BLaER1 treated with 17β-estradiol and CSF1 and Interleukin-3, amounts not matched to agents 10 nM and 100 nM (cell line): ENCODE results near the gene ROPN1.
"Not testable (repeated sequence)": the region's sequence is repeated elsewhere in the genome, so short reads cannot be mapped to it uniquely, and the experiment has no call there.

Experiments used
- H3K27ac ChIP-seq, 11 experiments: shearing (Covaris generic); formaldehyde crosslinking; 2 replicates each; pipeline ENCODE4 v1.8.1; 2022
- H3K27me3 ChIP-seq, 11 experiments: shearing (Covaris generic); formaldehyde crosslinking; 2 replicates each; pipeline ENCODE4 v1.8.1; 2022
- H3K36me3 ChIP-seq, 11 experiments: shearing (Covaris generic); formaldehyde crosslinking; 2 replicates each; pipeline ENCODE4 v1.8.1; 2022
- H3K4me1 ChIP-seq, 10 experiments: shearing (Covaris generic); formaldehyde crosslinking; 2 replicates each; pipeline ENCODE4 v1.8.1; 2022
- H3K4me2 ChIP-seq, 11 experiments: shearing (Covaris generic); formaldehyde crosslinking; 2 replicates each; pipeline ENCODE4 v1.8.1; 2022
- H3K4me3 ChIP-seq, 10 experiments: shearing (Covaris generic); formaldehyde crosslinking; 2 replicates each; pipeline ENCODE4 v1.8.1; 2022
- H3K9ac ChIP-seq, 11 experiments: shearing (Covaris generic); formaldehyde crosslinking; 2 replicates each; pipeline ENCODE4 v1.8.1; 2022
- H3K9me3 ChIP-seq, 11 experiments: shearing (Covaris generic); formaldehyde crosslinking; replicated peaks in 1 of 11; 2 replicates each; pipeline ENCODE4 v1.8.1; 2022
- H4K20me1 ChIP-seq, 11 experiments: shearing (Covaris generic); formaldehyde crosslinking; 2 replicates each; pipeline ENCODE4 v1.8.1; 2022
- Cebpa-rat ChIP-seq, 11 experiments: shearing (Covaris generic); IDR thresholded peaks; 2 replicates each; pipeline ENCODE4 v1.8.1; 2022

The ROPN1 gene

DNA sequence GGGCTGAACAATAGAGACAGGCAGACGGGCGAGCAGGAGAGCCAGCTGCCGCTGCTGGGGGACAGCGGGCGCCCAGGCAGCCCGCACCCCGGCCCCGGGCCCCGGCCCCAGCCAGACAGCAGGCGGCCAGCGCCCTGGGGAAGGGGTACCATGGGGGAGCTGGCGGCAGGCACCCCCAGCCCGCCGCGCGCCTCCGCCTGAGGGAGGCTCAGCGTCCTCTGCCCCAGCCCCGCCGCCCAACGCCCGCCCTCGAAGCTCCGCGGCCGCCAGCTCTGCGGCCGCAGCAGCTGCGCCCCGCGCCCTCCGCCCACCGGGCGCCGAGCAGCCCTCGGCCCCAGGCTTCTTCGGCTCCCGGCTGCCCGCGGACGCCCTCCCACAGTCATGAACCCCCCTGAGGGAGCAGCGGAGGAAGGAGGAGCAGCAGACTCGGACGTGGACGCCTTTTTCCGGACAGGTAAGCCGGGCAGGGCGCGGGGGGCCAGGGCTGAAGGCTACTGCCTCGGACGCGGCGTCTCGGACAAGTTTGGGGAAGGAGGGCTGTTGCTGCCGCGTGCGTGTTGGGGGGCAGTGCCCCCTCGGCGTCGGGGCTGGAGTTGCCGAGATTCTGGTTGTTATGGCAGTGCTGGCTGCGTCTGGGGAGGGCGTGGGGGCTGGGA, 41.6 kb upstream of the ROPN1 start, which contains the start of gene KALRN:
Gene KALRN, plus strand, starts transcription at position 10 of the 656 bp plus-strand sequence.
- Histone ChIP-seq H3K36me3 (no peaks in the 10 kb centered on the region), H4K20me1 (peaks cover 0 to 17% (median 6%) of the 10 kb centered on the region in 11 experiments; a peak in 5 of 22 replicates), H3K27ac (peak within 1 kb of the TSS in 10 of 11 experiments; percentile 58 to 87 (median 81); a peak in 19 of 22 replicates), H3K4me3 (peak within 1 kb of the TSS; percentile 72 to 90 (median 82)), H3K4me1 (peaks cover 0 to 24% (median 21%) of the 10 kb centered on the region in 10 experiments; a peak in 18 of 20 replicates), H3K4me2 (peak within 1 kb of the TSS; percentile 98 to 100 (median 100)), H3K9me3 (peaks cover 0 to 9% (median 0%) of the 10 kb centered on the region in 11 experiments; a peak in 1 of 22 replicates), H3K9ac (peak within 1 kb of the TSS; percentile 80 to 89 (median 86)), H3K27me3 (peaks cover 9 to 32% (median 18%) of the 10 kb centered on the region in 11 experiments; a peak in 16 of 22 replicates)
- no peak for TF ChIP-seq Cebpa-rat (IDR thresholded peaks at IDR 0.05)

DNA sequence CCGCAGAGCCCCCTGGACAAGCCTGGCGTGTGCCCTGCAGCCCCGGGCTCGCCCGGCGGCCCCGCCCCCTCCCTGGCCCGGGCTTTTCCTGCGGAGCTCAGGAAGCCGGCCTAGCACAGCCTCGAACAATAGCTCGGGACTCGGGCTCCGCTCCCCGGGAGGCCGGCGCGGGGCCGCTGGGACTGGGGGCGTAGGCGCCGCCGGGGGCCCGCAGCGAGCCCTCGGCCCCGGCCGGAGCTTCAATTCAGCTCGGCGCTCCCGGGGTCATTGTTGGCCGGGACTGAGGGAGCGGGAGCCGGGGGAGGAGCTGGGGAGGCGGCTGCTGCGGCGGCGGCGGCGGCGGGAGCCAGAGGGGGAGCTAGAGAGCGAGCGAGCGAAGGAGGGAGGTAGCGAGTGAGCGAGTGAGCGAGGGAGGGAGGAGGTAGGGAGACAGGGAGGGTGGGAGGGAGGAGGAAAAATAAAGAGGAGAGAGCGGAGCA, 41.0 kb upstream of the ROPN1 start:
- peak overlapping the region; percentile 98 to 100 (median 100) for H3K4me2 ChIP-seq
- peaks cover 0 to 9% (median 0%) of the 10 kb centered on the region in 11 experiments; a peak in 1 of 22 replicates for H3K9me3 ChIP-seq
- peaks cover 0 to 24% (median 21%) of the 10 kb centered on the region in 10 experiments; a peak in 18 of 20 replicates for H3K4me1 ChIP-seq
- no peaks in the 10 kb centered on the region for H3K36me3 ChIP-seq
- peak overlapping the region in 10 of 11 experiments; percentile 58 to 87 (median 81); a peak in 19 of 22 replicates for H3K27ac ChIP-seq
- peak overlapping the region; percentile 80 to 89 (median 86) for H3K9ac ChIP-seq
- H3K27me3 ChIP-seq, result peaks cover 9 to 32% (median 18%) of the 10 kb centered on the region in 11 experiments; a peak in 16 of 22 replicates
- peaks cover 0 to 15% (median 6%) of the 10 kb centered on the region in 11 experiments; a peak in 5 of 22 replicates for H4K20me1 ChIP-seq
- no peak for TF ChIP-seq Cebpa-rat (IDR thresholded peaks at IDR 0.05)
- peak overlapping the region; percentile 72 to 90 (median 82) for H3K4me3 ChIP-seq

DNA sequence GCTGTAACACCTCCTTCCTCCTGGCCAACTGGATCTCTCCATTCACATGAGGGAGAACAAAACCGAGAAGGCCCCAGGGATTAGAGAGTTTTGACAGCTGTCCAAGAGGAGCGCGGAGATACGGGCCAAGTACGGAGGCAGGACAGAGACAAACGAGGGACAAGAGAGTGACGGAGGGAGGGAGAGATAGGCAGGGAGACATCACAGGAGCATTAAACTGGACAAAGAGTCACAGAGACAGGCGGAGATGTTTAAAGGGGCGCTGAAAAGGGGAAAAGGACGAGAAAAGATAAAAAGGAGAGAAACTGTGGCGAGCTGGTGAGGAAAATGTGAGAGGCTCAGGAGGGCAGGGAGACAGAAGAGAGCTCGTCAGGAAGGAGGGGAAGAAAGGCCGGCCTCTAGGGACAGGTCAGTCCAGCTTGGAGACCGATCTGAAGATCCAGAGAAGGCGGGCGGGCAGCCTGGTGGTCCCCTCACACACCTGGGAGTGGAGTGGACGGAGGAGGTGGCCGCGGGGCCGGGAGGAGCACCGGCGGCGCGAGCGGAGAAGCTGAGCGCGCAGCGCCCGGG, 40.5 kb upstream of the ROPN1 start:
- Histone ChIP-seq H3K4me2 (peak overlapping the region; percentile 98 to 100 (median 100)), H3K27ac (peak overlapping the region in 10 of 11 experiments; percentile 58 to 87 (median 81); a peak in 18 of 22 replicates), H3K9ac (peak overlapping the region; percentile 80 to 89 (median 86)), H3K4me3 (peak overlapping the region; percentile 72 to 90 (median 82)), H3K36me3 (no peaks in the 10 kb centered on the region), H3K27me3 (peaks cover 9 to 32% (median 18%) of the 10 kb centered on the region in 11 experiments; a peak in 16 of 22 replicates), H3K4me1 (peaks cover 0 to 24% (median 21%) of the 10 kb centered on the region in 10 experiments; a peak in 18 of 20 replicates), H4K20me1 (peaks cover 0 to 15% (median 6%) of the 10 kb centered on the region in 11 experiments; a peak in 5 of 22 replicates), H3K9me3 (peaks cover 0 to 9% (median 0%) of the 10 kb centered on the region in 11 experiments; a peak in 1 of 22 replicates)
- TF ChIP-seq Cebpa-rat (IDR thresholded peaks at IDR 0.05), result no peak

DNA sequence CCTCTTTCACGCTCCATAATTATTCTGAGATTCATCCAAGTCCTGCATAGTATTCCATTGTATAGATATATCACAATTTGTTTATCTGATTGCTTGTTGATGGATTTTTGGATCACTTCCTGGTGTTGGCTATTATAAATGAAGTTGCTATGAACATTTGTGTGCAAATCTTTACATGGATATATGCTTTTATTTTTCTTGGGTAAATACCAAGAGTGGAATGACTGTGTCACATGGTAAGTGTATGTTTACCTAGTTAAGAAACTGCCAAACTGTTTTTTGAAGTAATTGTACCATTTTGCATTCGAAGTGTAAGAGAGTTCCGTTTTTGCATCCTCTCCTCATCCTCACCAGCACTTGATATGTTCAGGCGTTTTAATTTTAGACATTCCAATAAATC, 34.6 kb upstream of the ROPN1 start:
- Histone ChIP-seq H4K20me1 (no peaks in the 10 kb centered on the region), H3K4me2 (no peak overlapping the region), H3K9me3 (no peaks in the 10 kb centered on the region), H3K27ac (no peak overlapping the region), H3K36me3 (no peaks in the 10 kb centered on the region), H3K27me3 (no peaks in the 10 kb centered on the region), H3K4me1 (peaks cover 0 to 11% (median 7%) of the 10 kb centered on the region in 10 experiments; a peak in 9 of 20 replicates), H3K9ac (no peak overlapping the region), H3K4me3 (no peak overlapping the region)
- no peak for TF ChIP-seq Cebpa-rat (IDR thresholded peaks at IDR 0.05)

DNA sequence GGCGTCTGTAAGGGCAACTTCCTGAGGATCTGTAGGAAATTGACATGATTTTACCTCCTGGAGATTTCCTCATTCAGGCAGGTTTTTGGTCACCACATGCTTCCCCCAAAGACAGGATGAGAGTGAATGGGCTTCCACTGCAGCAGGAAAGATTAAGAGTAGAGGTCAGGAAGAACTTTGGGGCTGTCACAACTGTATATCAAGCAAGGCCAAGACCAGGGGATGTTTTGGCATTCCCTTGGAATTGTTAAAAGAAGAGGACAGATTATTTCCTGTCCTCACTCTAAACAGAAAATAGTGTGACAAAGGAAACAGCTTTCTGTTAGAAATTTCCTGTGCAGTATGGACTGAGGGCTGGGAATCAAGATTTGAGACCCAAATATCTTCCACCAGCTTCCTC, 31.6 kb upstream of the ROPN1 start:
- Histone ChIP-seq H3K4me1 (peaks cover 0 to 11% (median 7%) of the 10 kb centered on the region in 10 experiments; a peak in 9 of 20 replicates), H3K4me2 (peak overlapping the region in 7 of 11 experiments; percentile 4 to 43 (median 21); a peak in 9 of 22 replicates)
- H3K27me3 ChIP-seq, H3K27ac ChIP-seq, H3K4me3 ChIP-seq, H4K20me1 ChIP-seq, H3K9me3 ChIP-seq, H3K36me3 ChIP-seq, H3K9ac ChIP-seq: not testable (repeated sequence)

DNA sequence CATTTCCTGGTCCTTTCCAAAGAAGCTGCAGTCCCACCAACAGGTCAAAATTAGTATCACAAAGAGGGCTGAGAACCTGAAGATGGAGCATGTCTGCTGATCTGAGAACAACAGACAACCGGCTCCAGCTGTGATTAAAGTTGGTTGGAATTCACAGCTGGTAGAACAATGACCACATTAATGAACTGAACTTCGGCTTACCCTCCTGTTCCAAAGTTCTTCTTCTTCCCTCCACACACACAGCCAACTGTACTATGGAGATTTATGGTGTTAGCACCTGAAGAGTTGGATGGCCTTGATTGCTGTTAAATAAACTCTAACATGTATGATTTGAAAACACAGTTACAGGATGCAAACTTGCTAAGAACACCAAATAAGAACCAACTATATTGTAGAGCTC, 27.4 kb upstream of the ROPN1 start:
- no peak overlapping the region for H3K9ac ChIP-seq
- H3K9me3 ChIP-seq, result peaks cover 0 to 5% (median 0%) of the 10 kb centered on the region in 11 experiments; a peak in 4 of 22 replicates
- H3K36me3 ChIP-seq, result no peaks in the 10 kb centered on the region
- no peak overlapping the region for H3K4me2 ChIP-seq
- no peaks in the 10 kb centered on the region for H3K27me3 ChIP-seq
- no peak for TF ChIP-seq Cebpa-rat (IDR thresholded peaks at IDR 0.05)
- peaks cover 0 to 11% (median 7%) of the 10 kb centered on the region in 10 experiments; a peak in 9 of 20 replicates for H3K4me1 ChIP-seq
- no peak overlapping the region for H3K4me3 ChIP-seq
- H4K20me1 ChIP-seq, result no peaks in the 10 kb centered on the region
- no peak overlapping the region for H3K27ac ChIP-seq

DNA sequence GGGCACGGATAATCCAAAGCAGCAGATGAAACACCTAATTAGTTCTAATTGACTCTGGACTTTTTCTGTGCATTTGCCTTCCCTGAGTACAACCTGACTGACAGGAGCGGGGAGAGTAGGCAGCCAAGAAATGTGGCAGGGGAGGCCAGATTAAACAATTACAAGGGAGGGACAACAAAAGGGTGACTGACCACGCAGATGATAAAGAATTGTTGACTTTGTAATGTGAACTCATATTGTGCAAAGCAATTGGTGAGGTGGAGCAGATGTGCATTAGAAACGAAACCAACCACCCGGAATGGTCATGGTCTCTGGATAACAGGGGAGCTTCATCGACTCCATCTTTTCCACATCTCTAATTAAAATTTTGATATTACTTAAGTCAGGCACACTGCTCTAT, 25.6 kb upstream of the ROPN1 start:
- not testable (repeated sequence) for H3K27me3 ChIP-seq, H3K4me2 ChIP-seq, H3K27ac ChIP-seq, H3K36me3 ChIP-seq, H3K4me3 ChIP-seq, H3K4me1 ChIP-seq, H4K20me1 ChIP-seq, H3K9ac ChIP-seq
- peaks cover 0 to 17% (median 7%) of the 10 kb centered on the region in 11 experiments; a peak in 9 of 22 replicates for H3K9me3 ChIP-seq

DNA sequence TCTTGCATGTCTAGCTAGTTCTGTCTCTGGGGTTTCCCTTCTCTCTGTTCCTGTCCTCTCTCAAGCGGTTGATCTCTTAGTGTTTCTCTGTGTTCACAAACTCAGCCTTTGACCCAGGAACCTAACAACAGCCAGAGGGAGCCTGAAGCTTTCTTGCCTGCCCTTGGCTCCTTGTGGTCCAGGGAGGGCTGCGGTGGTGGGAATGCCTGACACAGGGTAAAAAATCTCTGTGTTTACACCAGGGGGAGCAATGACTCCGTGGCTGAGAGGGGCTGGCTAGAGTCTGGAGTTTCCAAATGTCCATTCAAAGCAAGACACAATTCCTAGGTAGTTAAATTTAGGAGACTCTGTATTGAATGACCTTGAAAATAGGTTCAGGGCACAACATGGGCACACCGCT, 24.6 kb upstream of the ROPN1 start:
- H3K27ac ChIP-seq, H3K4me3 ChIP-seq, H3K4me1 ChIP-seq, H3K9ac ChIP-seq, H3K4me2 ChIP-seq, H3K27me3 ChIP-seq, H4K20me1 ChIP-seq, H3K36me3 ChIP-seq: not testable (repeated sequence)
- H3K9me3 ChIP-seq, result peaks cover 0 to 17% (median 7%) of the 10 kb centered on the region in 11 experiments; a peak in 9 of 22 replicates

DNA sequence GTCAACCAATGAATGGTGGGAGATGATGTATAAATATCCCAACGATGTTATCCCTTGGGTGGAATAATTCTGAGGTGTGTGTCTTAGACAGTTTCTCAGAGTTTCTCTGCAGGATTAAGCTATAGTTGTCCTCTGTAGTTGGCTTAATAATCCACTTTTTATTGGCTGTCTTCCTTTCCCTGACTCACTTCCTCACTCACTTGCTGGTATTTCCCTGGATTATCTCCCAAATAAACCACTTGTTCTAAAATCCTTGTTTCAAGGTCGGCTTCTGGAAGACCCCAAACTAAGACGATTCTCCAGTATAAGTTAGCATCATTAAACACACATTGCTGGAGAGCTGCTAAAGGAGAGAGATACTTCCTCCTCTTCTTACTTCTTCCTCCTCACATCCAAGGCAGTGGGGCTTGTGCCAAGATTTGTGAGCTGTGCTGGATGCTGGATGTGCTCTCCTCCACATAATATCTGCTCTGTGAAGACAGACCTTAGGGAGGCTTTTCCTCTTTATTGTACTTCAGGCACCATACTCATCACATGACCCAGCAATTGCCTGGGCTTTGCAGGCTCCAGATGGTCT, 22.5 kb upstream of the ROPN1 start:
- H3K4me3 ChIP-seq, result no peak overlapping the region
- no peak for TF ChIP-seq Cebpa-rat (IDR thresholded peaks at IDR 0.05)
- no peaks in the 10 kb centered on the region for H3K36me3 ChIP-seq
- H3K9ac ChIP-seq, result no peak overlapping the region
- no peaks in the 10 kb centered on the region for H4K20me1 ChIP-seq
- H3K27ac ChIP-seq, result no peak overlapping the region
- peaks cover 0 to 13% (median 6%) of the 10 kb centered on the region in 11 experiments; a peak in 8 of 22 replicates for H3K9me3 ChIP-seq
- no peak overlapping the region for H3K4me2 ChIP-seq
- H3K4me1 ChIP-seq, result 0 out of 20 replicates have a peak, but pooled peaks cover 0 to 2% (median 0%) of the 10 kb centered on the region in 10 experiments
- H3K27me3 ChIP-seq, result no peaks in the 10 kb centered on the region

DNA sequence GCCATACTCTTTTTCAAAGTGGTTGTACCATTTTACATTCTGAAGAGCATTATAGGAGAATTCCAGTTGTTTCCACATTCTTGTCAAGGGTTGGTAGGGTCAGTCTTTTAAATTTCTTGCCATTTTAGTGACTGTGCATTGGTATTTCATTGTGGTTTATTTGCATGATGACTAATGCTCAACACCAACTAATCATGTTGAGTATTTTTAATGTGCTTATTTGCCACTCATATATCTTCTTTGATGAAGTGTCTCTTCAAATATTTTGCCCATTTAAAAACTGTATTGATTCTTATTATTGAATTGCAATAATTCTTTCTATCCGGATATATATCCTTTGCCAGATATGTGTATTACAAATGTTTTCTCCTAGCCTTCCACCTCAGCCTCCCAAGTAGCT, 16.4 kb upstream of the ROPN1 start:
- not testable (repeated sequence) for H3K27ac ChIP-seq, H4K20me1 ChIP-seq, H3K4me3 ChIP-seq, H3K9me3 ChIP-seq, H3K36me3 ChIP-seq, H3K27me3 ChIP-seq, H3K4me2 ChIP-seq, H3K4me1 ChIP-seq, H3K9ac ChIP-seq
